Measurements from ENCODE around the gene ZNF552.
"Not testable (repeated sequence)": the region's sequence is repeated elsewhere in the genome, so short reads cannot be mapped to it uniquely, and the experiment has no call there.

ZNF552 gene

DNA sequence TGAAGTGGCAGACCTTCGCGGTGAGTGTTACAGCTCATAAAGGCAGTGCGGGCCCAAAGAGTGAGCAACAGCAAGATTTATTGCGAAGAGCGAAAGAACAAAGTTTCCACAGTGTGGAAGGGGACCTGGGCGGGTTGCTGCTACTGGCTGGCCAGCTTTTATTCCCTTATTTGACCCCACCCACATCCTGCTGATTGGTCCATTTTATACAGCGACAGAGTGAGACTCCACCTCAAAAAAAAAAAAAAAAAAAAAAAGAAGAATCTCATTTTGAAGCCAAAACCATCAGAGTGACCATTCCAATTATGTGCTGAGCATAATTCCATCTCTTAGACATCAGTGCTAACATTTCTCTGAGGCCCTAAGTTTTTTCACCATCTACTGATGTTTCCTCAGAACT, 1.9 kb upstream of the ZNF552 start:
- TF ChIP-seq, protein P1, sequence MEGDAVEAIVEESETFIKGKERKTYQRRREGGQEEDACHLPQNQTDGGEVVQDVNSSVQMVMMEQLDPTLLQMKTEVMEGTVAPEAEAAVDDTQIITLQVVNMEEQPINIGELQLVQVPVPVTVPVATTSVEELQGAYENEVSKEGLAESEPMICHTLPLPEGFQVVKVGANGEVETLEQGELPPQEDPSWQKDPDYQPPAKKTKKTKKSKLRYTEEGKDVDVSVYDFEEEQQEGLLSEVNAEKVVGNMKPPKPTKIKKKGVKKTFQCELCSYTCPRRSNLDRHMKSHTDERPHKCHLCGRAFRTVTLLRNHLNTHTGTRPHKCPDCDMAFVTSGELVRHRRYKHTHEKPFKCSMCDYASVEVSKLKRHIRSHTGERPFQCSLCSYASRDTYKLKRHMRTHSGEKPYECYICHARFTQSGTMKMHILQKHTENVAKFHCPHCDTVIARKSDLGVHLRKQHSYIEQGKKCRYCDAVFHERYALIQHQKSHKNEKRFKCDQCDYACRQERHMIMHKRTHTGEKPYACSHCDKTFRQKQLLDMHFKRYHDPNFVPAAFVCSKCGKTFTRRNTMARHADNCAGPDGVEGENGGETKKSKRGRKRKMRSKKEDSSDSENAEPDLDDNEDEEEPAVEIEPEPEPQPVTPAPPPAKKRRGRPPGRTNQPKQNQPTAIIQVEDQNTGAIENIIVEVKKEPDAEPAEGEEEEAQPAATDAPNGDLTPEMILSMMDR (IDR thresholded peaks at IDR 0.05; ENCODE audit: low read depth, low read length): no peak
- no peak for TF ChIP-seq EZH2phosphoT487 (IDR thresholded peaks at IDR 0.05; ENCODE audit: low read depth)

DNA sequence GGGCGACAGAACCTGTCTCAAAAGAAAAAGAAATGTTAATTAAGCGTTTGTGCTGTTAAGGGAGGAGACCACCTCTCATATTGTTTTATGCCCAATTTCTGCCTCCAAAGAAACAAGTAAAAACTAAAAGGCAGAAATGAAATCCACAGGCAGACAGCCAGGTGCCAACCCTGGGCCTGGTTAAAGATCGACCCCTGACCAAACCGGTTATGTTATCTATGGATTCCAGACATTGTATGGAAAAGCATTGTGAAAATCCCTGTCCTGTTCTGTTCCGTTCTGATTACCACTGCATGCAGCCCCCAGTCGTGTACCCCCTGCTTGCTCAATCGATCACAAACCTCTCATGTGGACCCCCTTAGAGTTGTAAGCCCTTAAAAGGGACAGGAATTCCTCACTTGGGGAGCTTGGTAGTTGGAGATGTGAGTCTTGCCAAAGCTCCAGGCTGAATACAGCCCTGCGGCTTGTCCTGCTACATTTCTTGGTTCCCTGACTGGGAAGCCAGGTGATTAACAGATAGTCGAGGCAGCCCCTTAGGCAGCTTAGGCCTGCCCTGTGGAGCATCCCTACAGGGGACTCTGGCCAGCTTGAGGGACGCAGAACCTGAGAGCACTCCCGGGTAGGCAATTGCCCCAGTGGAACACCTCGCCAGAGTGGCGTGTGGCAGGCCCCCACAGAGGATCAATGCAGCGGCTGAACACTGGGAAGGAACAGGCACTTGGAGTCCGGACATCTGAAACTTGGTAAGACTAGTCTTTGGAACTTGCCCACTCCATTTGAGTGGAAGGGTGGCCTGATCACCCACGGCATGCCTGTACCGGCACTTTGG, 748 bp upstream of the ZNF552 start:
- H3K27ac ChIP-seq (ENCODE audit: low read length): no peak overlapping the region
- H4K20me1 ChIP-seq (ENCODE audit: insufficient read depth, low read length): 0 out of 2 replicates have a peak, but pooled peaks cover 4% of the 10 kb centered on the region

More for the DNA sequence above, 1.9 kb upstream of the ZNF552 start:
- peaks cover 24% of the 10 kb centered on the region for H3K4me1 ChIP-seq (ENCODE audit: low read length)
- no peaks in the 10 kb centered on the region for H3K27me3 ChIP-seq (ENCODE audit: low read depth, low read length)
- no peak overlapping the region for H3K4me3 ChIP-seq (ENCODE audit: low read length)
- H3K9ac ChIP-seq (ENCODE audit: low read length): no peak overlapping the region
- H3K27ac ChIP-seq (ENCODE audit: low read length): no peak overlapping the region
- 0 out of 2 replicates have a peak, but pooled peaks cover 4% of the 10 kb centered on the region for H4K20me1 ChIP-seq (ENCODE audit: insufficient read depth, low read length)
- H2AFZ ChIP-seq (ENCODE audit: low read depth, low read length): no peak overlapping the region
- H3K36me3 ChIP-seq (replicated peaks; ENCODE audit: low read depth, low read length): peaks cover 9% of the 10 kb centered on the region
- no peaks in the 10 kb centered on the region for H3K9me3 ChIP-seq (ENCODE audit: insufficient read depth, low read length)
- H3K4me2 ChIP-seq (ENCODE audit: low read length): no peak overlapping the region
- peaks cover 59% of the 10 kb centered on the region for H3K79me2 ChIP-seq (ENCODE audit: low read length)

DNA sequence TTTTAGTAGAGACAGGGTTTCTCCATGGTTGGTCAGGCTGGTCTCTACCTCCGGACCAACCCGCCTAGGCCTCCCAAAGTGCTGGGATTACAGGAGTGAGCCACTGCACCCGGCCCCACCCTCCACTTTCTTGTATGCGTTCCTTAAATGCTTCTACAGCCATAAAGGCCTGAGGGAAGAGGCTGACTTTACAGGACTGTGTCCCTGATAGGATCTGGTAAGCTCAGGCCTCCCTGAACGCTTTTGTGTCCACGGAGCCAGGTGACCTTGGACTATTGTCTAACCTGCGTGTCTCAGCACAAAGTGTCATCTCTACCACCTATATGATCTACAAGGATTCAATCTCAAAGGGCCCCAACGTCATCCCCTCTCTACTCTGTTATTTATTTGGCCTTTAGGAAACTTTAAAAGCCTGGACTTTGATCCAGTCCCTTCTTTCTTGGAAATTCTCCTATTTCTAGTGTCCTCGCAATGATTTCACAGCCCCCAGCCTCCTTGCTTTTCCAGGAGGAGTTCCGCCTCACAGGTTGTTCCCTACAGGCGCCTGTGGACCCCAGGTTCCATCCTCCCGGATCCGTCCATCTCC, 701 bp downstream of the ZNF552 start:
- H4K20me1 ChIP-seq (ENCODE audit: insufficient read depth, low read length): 0 out of 2 replicates have a peak, but pooled peaks cover 4% of the 10 kb centered on the region
- H3K27me3 ChIP-seq (ENCODE audit: low read depth, low read length): no peaks in the 10 kb centered on the region
- H3K9me3 ChIP-seq (ENCODE audit: insufficient read depth, low read length): no peaks in the 10 kb centered on the region
- peaks cover 42% of the 10 kb centered on the region for H3K79me2 ChIP-seq (ENCODE audit: low read length)
- H2AFZ ChIP-seq (ENCODE audit: low read depth, low read length): 0 out of 2 replicates have a peak overlapping the region, but pooled peaks have one; percentile 48
- peaks cover 13% of the 10 kb centered on the region for H3K36me3 ChIP-seq (replicated peaks; ENCODE audit: low read depth, low read length)
- H3K4me1 ChIP-seq (ENCODE audit: low read length): peaks cover 15% of the 10 kb centered on the region; the same call in 1 of the 2 replicates
- no peak overlapping the region; the same call in 1 of the 2 replicates for H3K27ac ChIP-seq (ENCODE audit: low read length)
- H3K9ac ChIP-seq (ENCODE audit: low read length): peak overlapping the region; percentile 75
- peak overlapping the region; percentile 92 for H3K4me2 ChIP-seq (ENCODE audit: low read length)
- peak overlapping the region; percentile 86 for H3K4me3 ChIP-seq (ENCODE audit: low read length)
- no peak for TF ChIP-seq EZH2phosphoT487 (IDR thresholded peaks at IDR 0.05; ENCODE audit: low read depth)

More for the DNA sequence above, 748 bp upstream of the ZNF552 start:
- no peaks in the 10 kb centered on the region for H3K9me3 ChIP-seq (ENCODE audit: insufficient read depth, low read length)
- peaks cover 16% of the 10 kb centered on the region for H3K4me1 ChIP-seq (ENCODE audit: low read length)
- H3K9ac ChIP-seq (ENCODE audit: low read length): peak overlapping the region; percentile 75; the same call in 1 of the 2 replicates
- TF ChIP-seq, protein P1 (IDR thresholded peaks at IDR 0.05; ENCODE audit: low read depth, low read length): no peak
- no peak for TF ChIP-seq EZH2phosphoT487 (IDR thresholded peaks at IDR 0.05; ENCODE audit: low read depth)
- H3K27me3 ChIP-seq (ENCODE audit: low read depth, low read length): no peaks in the 10 kb centered on the region
- peaks cover 49% of the 10 kb centered on the region for H3K79me2 ChIP-seq (ENCODE audit: low read length)
- H3K4me3 ChIP-seq (ENCODE audit: low read length): peak overlapping the region; percentile 86
- peaks cover 9% of the 10 kb centered on the region for H3K36me3 ChIP-seq (replicated peaks; ENCODE audit: low read depth, low read length)
- no peak overlapping the region for H2AFZ ChIP-seq (ENCODE audit: low read depth, low read length)
- peak overlapping the region; percentile 92 for H3K4me2 ChIP-seq (ENCODE audit: low read length)

DNA sequence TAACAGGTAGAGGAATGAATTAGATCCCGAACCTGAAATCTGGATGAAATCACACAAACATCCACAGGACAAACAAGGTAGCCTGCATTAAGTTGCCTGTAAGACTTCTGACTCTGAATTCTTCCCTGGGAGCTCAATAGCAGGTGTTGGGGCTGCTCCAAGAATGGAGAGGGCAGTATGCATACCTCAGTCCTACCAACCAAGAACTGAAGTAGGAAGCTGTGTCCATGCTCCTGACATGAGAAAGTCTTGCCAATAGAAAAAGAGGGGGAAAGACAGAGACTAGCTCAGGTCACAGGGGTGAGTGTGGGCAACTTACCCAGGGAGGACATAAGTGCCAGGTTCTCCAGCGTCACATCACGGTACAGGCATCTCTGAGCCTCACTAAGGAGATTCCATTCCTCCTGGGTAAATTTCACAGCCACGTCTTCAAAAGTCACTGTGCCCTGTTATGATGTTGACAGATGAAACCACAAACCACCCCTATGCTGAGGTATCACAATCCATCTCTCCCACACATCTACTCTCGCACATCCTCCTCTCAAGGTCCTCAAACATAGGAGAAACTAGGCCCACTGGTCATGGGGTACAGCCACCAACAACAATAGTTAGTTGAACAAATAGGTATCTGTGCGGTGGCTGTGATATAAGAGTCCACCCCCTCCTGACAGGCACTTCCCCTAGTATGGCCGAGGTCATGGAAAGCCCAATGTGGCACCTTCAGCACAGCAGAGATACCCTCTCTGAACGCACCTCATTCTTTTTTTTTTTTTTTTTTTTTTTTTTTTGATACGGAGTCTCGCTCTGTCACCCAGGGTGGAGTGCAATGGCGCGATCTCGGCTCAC, 1.5 kb downstream of the ZNF552 start:
- H3K9me3 ChIP-seq (ENCODE audit: insufficient read depth, low read length); H3K27me3 ChIP-seq (ENCODE audit: low read depth, low read length); H3K9ac ChIP-seq (ENCODE audit: low read length); H3K27ac ChIP-seq (ENCODE audit: low read length); H2AFZ ChIP-seq (ENCODE audit: low read depth, low read length); H3K4me1 ChIP-seq (ENCODE audit: low read length); H4K20me1 ChIP-seq (ENCODE audit: insufficient read depth, low read length); H3K4me3 ChIP-seq (ENCODE audit: low read length): not testable (repeated sequence)
- peak overlapping the region; percentile 92 for H3K4me2 ChIP-seq (ENCODE audit: low read length)
- H3K79me2 ChIP-seq (ENCODE audit: low read length): peaks cover 38% of the 10 kb centered on the region
- peaks cover 16% of the 10 kb centered on the region for H3K36me3 ChIP-seq (replicated peaks; ENCODE audit: low read depth, low read length)
